NCI-H748 (cell line): ENCODE measurements around the gene RPS26.
"Not testable (repeated sequence)": the region's sequence is repeated elsewhere in the genome, so short reads cannot be mapped to it uniquely, and the experiment has no call there.

ENCODE experiments used
- DNase-seq: peaks from one replicate; lab custom pipeline; 2025; ENCODE audit not compliant: unreplicated experiment; lab: John Stamatoyannopoulos, UW

RPS26 gene

GRCh38 chr12:56041552-56042429 is at the start of gene RPS26:
TSS of gene RPS26 (plus strand) at chr12:56041918. CDS start at chr12:56042167, 249 bp downstream.
- DNase-seq, result peak; percentile 100

GRCh38 chr12:55993230-55993853 is 48.4 kb upstream of the RPS26 start:
- no peak for DNase-seq

DNA sequence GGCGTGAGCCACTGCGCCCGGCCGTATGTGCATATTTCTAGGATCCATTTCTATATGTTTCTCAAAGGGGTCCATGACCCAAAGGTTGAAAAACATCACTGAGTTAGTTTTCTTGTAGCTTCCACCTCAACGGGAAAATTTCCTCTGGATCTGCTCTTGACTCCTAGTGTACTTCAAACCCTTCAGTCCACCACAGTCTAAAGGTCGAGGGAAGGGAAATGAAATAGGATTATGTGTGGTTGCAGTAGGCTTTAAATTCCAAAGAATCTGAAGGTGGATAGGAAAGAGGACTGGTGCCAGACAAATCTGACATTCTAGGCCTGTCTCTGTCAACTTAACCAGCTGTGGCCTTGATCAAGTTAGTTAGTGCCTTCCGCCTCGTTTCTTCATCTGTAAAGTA is 46.4 kb upstream of the RPS26 start:
- no peak for DNase-seq

- DNase-seq, result peak; percentile 69
Observed at GRCh38 chr12:55996201-55996714, 45.5 kb upstream of the RPS26 start.

GRCh38 chr12:55996715-55997534 is 44.8 kb upstream of the RPS26 start, which contains the start of gene SUOX:
TSS of gene SUOX (plus strand) at chr12:55997276. CDS start at chr12:56002222, 4,946 bp downstream.
- DNase-seq, result peak; percentile 97

GRCh38 chr12:55997535-55997859 is 44.2 kb upstream of the RPS26 start:
- DNase-seq, result peak; percentile 46

- DNase-seq, result peak; percentile 27
Observed at GRCh38 chr12:55999522-55999921, 42.2 kb upstream of the RPS26 start.

DNA sequence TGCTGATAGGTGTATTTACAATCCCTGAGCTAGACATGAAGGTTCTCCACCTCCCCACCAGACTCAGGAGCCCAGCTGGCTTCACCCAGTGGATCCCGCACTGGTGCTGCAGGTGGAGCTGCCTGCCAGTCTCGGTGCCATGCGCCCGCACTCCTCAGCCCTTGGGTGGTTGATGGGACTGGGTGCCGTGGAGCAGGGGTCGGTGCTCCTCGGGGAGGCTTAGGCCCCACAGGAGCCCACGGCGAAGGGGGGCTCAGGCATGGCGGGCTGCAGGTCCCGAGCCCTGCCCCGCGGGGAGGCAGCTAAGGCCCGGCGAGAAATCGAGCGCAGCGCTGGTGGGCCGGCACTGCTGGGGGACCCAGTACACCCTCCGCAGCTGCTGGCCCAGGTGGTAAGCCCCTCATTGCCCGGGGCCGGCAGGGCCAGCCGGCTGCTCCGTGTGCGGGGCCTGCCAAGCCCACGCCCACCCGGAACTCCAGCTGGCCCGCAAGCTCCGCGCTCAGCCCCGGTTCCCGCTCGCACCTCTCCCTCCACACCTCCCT is 41.6 kb upstream of the RPS26 start:
- not testable (repeated sequence) for DNase-seq

GRCh38 chr12:56001487-56002100 is 40.1 kb upstream of the RPS26 start:
- no peak for DNase-seq

DNA sequence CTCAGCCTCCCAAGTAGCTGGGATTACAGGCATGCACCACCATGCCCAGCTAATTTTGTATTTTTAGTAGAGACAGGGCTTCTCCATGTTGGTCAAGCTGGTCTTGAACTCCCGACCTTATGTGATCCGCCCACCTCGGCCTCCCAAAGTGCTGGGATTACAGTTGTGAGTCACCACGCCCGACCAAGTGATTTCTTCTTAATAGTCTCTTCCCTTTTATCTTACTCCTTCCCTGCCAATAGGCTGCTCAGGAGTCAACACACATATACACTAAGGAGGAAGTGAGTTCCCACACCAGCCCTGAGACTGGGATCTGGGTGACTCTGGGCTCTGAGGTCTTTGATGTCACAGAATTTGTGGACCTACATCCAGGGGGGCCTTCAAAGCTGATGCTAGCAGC is 38.3 kb upstream of the RPS26 start:
- not testable (repeated sequence) for DNase-seq

DNA sequence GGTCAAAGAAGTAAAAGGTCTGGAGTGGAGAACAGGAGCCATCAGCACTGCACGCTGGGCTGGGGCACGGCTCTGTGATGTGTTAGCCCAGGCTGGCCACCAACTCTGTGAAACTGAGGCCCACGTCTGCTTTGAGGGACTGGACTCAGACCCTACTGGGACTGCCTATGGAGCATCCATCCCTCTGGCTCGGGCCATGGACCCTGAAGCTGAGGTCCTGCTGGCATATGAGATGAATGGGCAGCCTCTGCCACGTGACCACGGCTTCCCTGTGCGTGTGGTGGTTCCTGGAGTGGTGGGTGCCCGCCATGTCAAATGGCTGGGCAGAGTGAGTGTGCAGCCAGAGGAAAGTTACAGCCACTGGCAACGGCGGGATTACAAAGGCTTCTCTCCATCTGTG is 37.5 kb upstream of the RPS26 start:
- DNase-seq, result no peak

GRCh38 chr12:56007564-56008559 is 33.9 kb upstream of the RPS26 start:
- DNase-seq, result peak; percentile 84

DNA sequence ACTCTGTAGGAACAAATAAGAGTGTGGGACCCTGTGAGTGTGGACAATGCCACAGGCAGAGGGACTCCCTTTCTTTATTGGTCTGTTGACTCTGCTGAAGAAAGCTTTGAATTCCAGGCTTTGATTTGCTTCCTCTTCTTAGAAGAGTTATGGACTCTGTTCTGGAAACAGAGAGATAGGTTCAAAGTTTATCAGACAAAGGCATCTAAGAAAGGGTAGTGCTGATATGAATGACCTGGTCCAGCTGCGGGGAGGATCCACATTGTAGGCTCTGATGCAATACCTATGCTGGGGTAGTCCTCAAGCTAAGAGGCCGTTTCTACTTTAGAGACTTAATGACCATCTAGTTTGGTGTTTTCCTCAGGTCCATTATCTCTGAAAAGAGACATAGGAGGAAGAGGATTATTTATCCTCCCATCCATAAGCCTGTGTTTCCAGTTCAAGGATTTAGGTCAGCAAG is 31.6 kb upstream of the RPS26 start:
- DNase-seq, result no peak

GRCh38 chr12:56011509-56012090 is 30.1 kb upstream of the RPS26 start:
- no peak for DNase-seq

GRCh38 chr12:56013482-56013881 is 28.2 kb upstream of the RPS26 start:
- DNase-seq, result no peak

- DNase-seq, result peak; percentile 5
Observed at GRCh38 chr12:56014205-56014604, 27.5 kb upstream of the RPS26 start.

DNA sequence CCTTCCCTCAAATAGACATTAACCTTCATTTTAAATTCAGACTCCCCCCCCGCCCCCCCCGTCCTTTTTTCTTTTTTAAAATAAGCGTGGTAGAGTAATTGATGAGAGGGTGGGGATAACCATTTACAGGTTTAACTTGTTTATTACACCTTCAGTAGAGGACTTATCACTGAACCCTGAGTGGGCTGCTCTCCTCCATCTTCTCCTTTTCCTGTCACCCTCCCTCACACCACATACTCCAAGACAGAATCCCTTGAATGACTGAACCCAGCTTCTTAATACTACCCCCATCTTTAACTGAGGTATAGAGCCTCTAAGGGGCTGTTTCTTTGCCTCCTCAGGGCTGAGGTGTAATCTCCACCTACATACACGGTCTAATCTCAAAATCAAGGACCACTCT is 24.5 kb upstream of the RPS26 start:
- no peak for DNase-seq

DNA sequence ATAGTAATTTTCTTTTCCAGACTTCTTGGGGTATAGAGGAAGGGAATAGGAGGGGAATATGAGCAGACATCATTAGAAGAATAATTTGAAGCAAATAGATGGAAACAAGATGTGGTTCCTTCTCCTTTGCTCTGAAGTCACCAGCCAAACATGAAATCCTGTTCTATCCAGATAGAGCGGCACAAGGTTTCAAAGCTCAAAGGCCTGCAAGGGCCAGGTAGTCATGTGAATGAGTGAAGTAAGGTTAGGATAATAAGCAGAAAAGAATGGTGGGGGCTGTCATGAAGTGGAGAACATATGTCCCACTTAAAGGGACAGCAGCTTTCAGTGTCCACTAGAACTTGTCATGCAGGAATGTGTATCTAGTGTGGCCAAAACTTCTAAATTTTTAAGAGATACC is 23.4 kb upstream of the RPS26 start:
- DNase-seq, result no peak
